ENCODE measurements around the gene TCFL5. TPM values are rescaled to one million over a fixed set of nuclear protein-coding genes. Genes with fewer than 3 reads are reported as not detected.

Gene TCFL5
- total RNA-seq, 4 donors from 2014 or later: 2.6 to 6.6 (median 5.0) TPM

DNA sequence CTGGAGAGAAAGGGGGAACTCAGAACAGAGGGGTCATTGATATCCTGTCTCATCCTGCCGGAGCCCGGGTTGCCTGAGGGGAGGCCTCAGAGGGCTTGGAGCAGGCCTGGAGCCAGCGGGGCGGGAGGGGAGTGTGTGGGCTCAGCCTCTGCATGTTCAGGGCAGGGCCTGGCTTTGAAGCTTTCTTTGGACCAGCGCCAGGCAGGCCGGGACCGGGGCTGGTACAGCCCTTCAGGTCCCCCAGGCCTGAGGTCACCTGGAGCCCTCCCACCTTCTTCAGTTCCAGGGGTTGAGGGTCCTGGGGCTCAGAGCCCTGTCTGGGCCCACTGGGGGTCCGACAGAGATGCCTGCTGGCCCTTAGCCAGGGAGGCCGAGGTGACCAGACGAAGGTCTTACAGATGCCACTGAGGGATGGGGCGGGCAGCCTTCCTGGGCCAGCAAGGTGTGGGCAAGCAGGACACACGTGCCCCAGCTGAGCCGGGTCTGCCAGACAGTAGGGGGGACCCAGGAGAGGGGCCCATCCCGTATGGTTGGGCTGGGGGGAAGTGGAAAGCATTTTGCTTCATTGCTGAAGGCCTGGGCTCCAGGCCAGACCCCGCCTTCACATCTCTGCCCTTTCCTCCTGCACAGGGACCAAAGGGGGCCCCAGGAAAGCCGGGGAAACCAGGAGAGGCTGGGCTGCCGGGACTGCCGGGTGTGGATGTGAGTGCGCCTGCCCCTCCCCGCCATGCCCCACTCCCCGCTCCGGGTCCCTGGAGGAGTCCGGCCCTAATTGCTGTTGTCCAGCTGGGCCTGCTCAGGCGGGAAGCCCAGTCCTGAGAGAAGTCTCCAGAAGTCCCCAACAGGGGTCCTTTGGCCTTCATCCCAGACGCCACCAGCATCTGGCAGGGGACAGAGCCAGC lies 42.8 kb downstream of the TCFL5 start:
- H3K9me3 ChIP-seq: no peaks in the 10 kb centered on the region
- peaks cover 8 to 45% (median 19%) of the 10 kb centered on the region in 4 donors for H3K4me1 ChIP-seq
- peak overlapping the region in 1 of 4 donors; percentile 9 for H3K27ac ChIP-seq
- no peaks in the 10 kb centered on the region for H3K36me3 ChIP-seq
- H3K4me3 ChIP-seq: no peak overlapping the region
- TF ChIP-seq, protein P1, sequence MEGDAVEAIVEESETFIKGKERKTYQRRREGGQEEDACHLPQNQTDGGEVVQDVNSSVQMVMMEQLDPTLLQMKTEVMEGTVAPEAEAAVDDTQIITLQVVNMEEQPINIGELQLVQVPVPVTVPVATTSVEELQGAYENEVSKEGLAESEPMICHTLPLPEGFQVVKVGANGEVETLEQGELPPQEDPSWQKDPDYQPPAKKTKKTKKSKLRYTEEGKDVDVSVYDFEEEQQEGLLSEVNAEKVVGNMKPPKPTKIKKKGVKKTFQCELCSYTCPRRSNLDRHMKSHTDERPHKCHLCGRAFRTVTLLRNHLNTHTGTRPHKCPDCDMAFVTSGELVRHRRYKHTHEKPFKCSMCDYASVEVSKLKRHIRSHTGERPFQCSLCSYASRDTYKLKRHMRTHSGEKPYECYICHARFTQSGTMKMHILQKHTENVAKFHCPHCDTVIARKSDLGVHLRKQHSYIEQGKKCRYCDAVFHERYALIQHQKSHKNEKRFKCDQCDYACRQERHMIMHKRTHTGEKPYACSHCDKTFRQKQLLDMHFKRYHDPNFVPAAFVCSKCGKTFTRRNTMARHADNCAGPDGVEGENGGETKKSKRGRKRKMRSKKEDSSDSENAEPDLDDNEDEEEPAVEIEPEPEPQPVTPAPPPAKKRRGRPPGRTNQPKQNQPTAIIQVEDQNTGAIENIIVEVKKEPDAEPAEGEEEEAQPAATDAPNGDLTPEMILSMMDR (IDR thresholded peaks at IDR 0.05): no peak
- no peak for TF ChIP-seq POLR2A (IDR thresholded peaks at IDR 0.05)
- DNase-seq: no peak
- H3K27me3 ChIP-seq: peaks cover 0 to 38% of the 10 kb centered on the region in 2 donors

DNA sequence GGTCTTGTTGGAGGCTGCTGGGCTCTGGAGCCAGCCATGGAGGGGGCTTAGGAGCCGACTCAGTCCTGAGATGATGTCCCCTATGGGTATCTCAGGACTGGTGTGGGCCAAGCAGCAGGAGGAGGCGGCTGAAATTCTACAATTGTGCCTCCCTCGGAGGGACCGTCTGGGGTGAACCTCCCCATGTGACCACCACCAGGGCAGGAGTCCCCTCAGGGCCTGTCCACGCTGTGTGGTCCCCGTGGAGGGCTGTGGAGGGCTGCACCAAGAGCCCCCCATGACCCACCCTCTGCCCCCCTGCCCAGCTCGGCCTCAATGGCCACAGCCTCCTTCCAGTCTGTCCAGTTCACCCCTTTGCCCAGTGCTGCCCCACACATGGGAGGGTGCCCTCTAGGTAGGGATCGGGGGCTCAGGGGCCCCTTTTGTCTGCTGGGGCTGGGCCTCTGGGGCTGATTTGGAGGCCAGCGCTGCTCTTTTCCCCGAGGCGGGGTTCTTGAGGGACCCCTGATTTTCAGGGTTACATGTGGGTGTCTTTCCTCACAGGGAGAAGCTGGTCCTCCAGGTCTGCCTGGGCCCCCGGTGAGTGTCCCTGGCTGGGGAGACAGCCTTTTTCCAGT lies 43.5 kb downstream of the TCFL5 start:
- Histone ChIP-seq H3K4me1 (peaks cover 8 to 45% (median 19%) of the 10 kb centered on the region in 4 donors), H3K27me3 (peaks cover 0 to 38% of the 10 kb centered on the region in 2 donors), H3K36me3 (peaks cover 0 to 4% (median 0%) of the 10 kb centered on the region in 3 donors), H3K4me3 (no peak overlapping the region), H3K9me3 (no peaks in the 10 kb centered on the region), H3K27ac (no peak overlapping the region)
- no peak for DNase-seq
- no peak for TF ChIP-seq POLR2A (IDR thresholded peaks at IDR 0.05)
- TF ChIP-seq, protein P1 (IDR thresholded peaks at IDR 0.05): no peak

GRCh38 chr20:62816884-62817873 lies 44.4 kb downstream of the TCFL5 start, which contains the start of gene COL9A3:
TSS of gene COL9A3 (plus strand) at chr20:62817050. CDS start at chr20:62817065, 15 bp downstream.
- DNase-seq: no peak
- peaks cover 8 to 45% (median 19%) of the 10 kb centered on the region in 4 donors for H3K4me1 ChIP-seq
- peaks cover 0 to 13% (median 0%) of the 10 kb centered on the region in 3 donors for H3K36me3 ChIP-seq
- H3K27me3 ChIP-seq: peaks cover 0 to 38% of the 10 kb centered on the region in 2 donors
- no peak within 1 kb of the TSS for H3K27ac ChIP-seq
- peak within 1 kb of the TSS in 3 of 4 donors; percentile 34 to 44 (median 41) for H3K4me3 ChIP-seq
- H3K9me3 ChIP-seq: no peaks in the 10 kb centered on the region
- no peak for TF ChIP-seq POLR2A (IDR thresholded peaks at IDR 0.05)
- TF ChIP-seq, protein P1 (IDR thresholded peaks at IDR 0.05): no peak

- peak overlapping the region in 3 of 4 donors; percentile 34 to 44 (median 41) for H3K4me3 ChIP-seq
- H3K27ac ChIP-seq: no peak overlapping the region
- peaks cover 0 to 38% of the 10 kb centered on the region in 2 donors for H3K27me3 ChIP-seq
Observed at GRCh38 chr20:62816031-62816883, 45.4 kb downstream of the TCFL5 start.

More at GRCh38 chr20:62816031-62816883, 45.4 kb downstream of the TCFL5 start:
- Histone ChIP-seq H3K4me1 (peaks cover 8 to 45% (median 19%) of the 10 kb centered on the region in 4 donors), H3K9me3 (no peaks in the 10 kb centered on the region), H3K36me3 (peaks cover 0 to 22% (median 0%) of the 10 kb centered on the region in 3 donors)
- no peak for TF ChIP-seq POLR2A (IDR thresholded peaks at IDR 0.05)
- TF ChIP-seq, protein P1 (IDR thresholded peaks at IDR 0.05): no peak
- DNase-seq: no peak

Data from Peyer's patch (tissue), 4 donors.